ENCODE results near the gene EHMT2. TPM values are rescaled to one million over a fixed set of nuclear protein-coding genes. Genes with fewer than 3 reads are reported as not detected.
"Not testable (repeated sequence)": the region's sequence is repeated elsewhere in the genome, so short reads cannot be mapped to it uniquely, and the experiment has no call there.

Gene EHMT2
- total RNA-seq, 1 experiment from 2014 or later = 68.3 TPM

GRCh38 chr6:31940256-31940664 lies 42.8 kb upstream of the EHMT2 start:
- Histone ChIP-seq H4K20me1 (ENCODE audit: insufficient read depth) (no peaks in the 10 kb centered on the region), H2AFZ (no peak overlapping the region), H3K27ac (no peak overlapping the region), H3K4me3 (no peak overlapping the region), H3K9me3 (ENCODE audit: insufficient read depth, low read depth) (no peaks in the 10 kb centered on the region), H3K4me1 (replicated peaks; ENCODE audit: insufficient read depth) (peaks cover 28% of the 10 kb centered on the region), H3F3A (ENCODE audit: insufficient read depth, low read depth) (peaks cover 14% of the 10 kb centered on the region; the same call in 1 of the 2 replicates), H3K27me3 (ENCODE audit: insufficient read depth, low read depth) (no peaks in the 10 kb centered on the region), H3K79me2 (ENCODE audit: low read depth) (no peaks in the 10 kb centered on the region), H3K36me3 (ENCODE audit: low read depth) (no peaks in the 10 kb centered on the region), H3K4me2 (peak overlapping the region; percentile 36), H3K9me2 (ENCODE audit: insufficient read depth) (no peaks in the 10 kb centered on the region)
- ChIA-PET CTCF (no interaction called here), POLR2A (ENCODE audit: unreplicated experiment) (interaction anchor here (0.6 kb wide), 1 partner anchor 82 kb away, joined by 11 read pairs; no protein-coding TSS in a partner anchor)
- no peak for TF ChIP-seq CTCF (conservative IDR thresholded peaks at IDR 0.05)
- TF ChIP-seq EZH2 (IDR thresholded peaks at IDR 0.05; ENCODE audit: low read depth) = no peak
- peak; percentile 52 to 72 for DNase-seq
- BruUV-seq (replicated peaks) = no TSS peak
- intact Hi-C loops (cut with micrococcal nuclease; ENCODE audit: unreplicated experiment) = no loop called here

- DNase-seq = no peak
- intact Hi-C loops (cut with micrococcal nuclease; ENCODE audit: unreplicated experiment) = no loop called here
- TF ChIP-seq CTCF (conservative IDR thresholded peaks at IDR 0.05) = no peak
- CTCF ChIA-PET = no interaction called here
- Histone ChIP-seq H3K27me3 (ENCODE audit: insufficient read depth, low read depth) (no peaks in the 10 kb centered on the region), H3K36me3 (ENCODE audit: low read depth) (no peaks in the 10 kb centered on the region), H3K27ac (no peak overlapping the region), H3K4me2 (no peak overlapping the region), H3K79me2 (ENCODE audit: low read depth) (no peaks in the 10 kb centered on the region), H4K20me1 (ENCODE audit: insufficient read depth) (no peaks in the 10 kb centered on the region), H3K4me3 (no peak overlapping the region), H2AFZ (no peak overlapping the region), H3K9me2 (ENCODE audit: insufficient read depth) (no peaks in the 10 kb centered on the region), H3F3A (ENCODE audit: insufficient read depth, low read depth) (peaks cover 12% of the 10 kb centered on the region; the same call in 1 of the 2 replicates), H3K4me1 (replicated peaks; ENCODE audit: insufficient read depth) (peaks cover 12% of the 10 kb centered on the region), H3K9me3 (ENCODE audit: insufficient read depth, low read depth) (no peaks in the 10 kb centered on the region)
- no TSS peak for BruUV-seq (replicated peaks)
- POLR2A ChIA-PET (ENCODE audit: unreplicated experiment) = no interaction called here
Observed at GRCh38 chr6:31935823-31936222, 38.3 kb upstream of the EHMT2 start.

GRCh38 chr6:31935021-31935420 lies 37.5 kb upstream of the EHMT2 start:
- Histone ChIP-seq H3K9me2 (ENCODE audit: insufficient read depth) (no peaks in the 10 kb centered on the region), H3K4me3 (no peak overlapping the region), H4K20me1 (ENCODE audit: insufficient read depth) (no peaks in the 10 kb centered on the region), H3K4me2 (no peak overlapping the region), H3F3A (ENCODE audit: insufficient read depth, low read depth) (peaks cover 4% of the 10 kb centered on the region; the same call in 1 of the 2 replicates), H3K27ac (no peak overlapping the region), H3K36me3 (ENCODE audit: low read depth) (no peaks in the 10 kb centered on the region), H3K27me3 (ENCODE audit: insufficient read depth, low read depth) (no peaks in the 10 kb centered on the region), H3K4me1 (replicated peaks; ENCODE audit: insufficient read depth) (peaks cover 4% of the 10 kb centered on the region; the same call in 1 of the 2 replicates), H2AFZ (no peak overlapping the region), H3K79me2 (ENCODE audit: low read depth) (no peaks in the 10 kb centered on the region), H3K9me3 (ENCODE audit: insufficient read depth, low read depth) (no peaks in the 10 kb centered on the region)
- no peak for TF ChIP-seq EZH2 (IDR thresholded peaks at IDR 0.05; ENCODE audit: low read depth)
- intact Hi-C loops (cut with micrococcal nuclease; ENCODE audit: unreplicated experiment) = no loop called here
- ChIA-PET CTCF (no interaction called here), POLR2A (ENCODE audit: unreplicated experiment) (no interaction called here)
- BruUV-seq (replicated peaks) = no TSS peak
- no peak for DNase-seq

GRCh38 chr6:31933537-31933936 lies 36.0 kb upstream of the EHMT2 start:
- Histone ChIP-seq H3K27me3 (ENCODE audit: insufficient read depth, low read depth) (no peaks in the 10 kb centered on the region), H3K4me1 (replicated peaks; ENCODE audit: insufficient read depth) (no peaks in the 10 kb centered on the region), H4K20me1 (ENCODE audit: insufficient read depth) (no peaks in the 10 kb centered on the region), H3K9me3 (ENCODE audit: insufficient read depth, low read depth) (no peaks in the 10 kb centered on the region), H3K27ac (no peak overlapping the region), H3K9me2 (ENCODE audit: insufficient read depth) (no peaks in the 10 kb centered on the region), H3K4me3 (no peak overlapping the region), H3F3A (ENCODE audit: insufficient read depth, low read depth) (no peaks in the 10 kb centered on the region), H3K36me3 (ENCODE audit: low read depth) (no peaks in the 10 kb centered on the region), H3K79me2 (ENCODE audit: low read depth) (no peaks in the 10 kb centered on the region), H3K4me2 (no peak overlapping the region), H2AFZ (no peak overlapping the region)
- ChIA-PET POLR2A (ENCODE audit: unreplicated experiment) (no interaction called here), CTCF (no interaction called here)
- BruUV-seq (replicated peaks) = no TSS peak
- intact Hi-C loops (cut with micrococcal nuclease; ENCODE audit: unreplicated experiment) = no loop called here
- TF ChIP-seq EZH2 (IDR thresholded peaks at IDR 0.05; ENCODE audit: low read depth) = no peak
- no peak for TF ChIP-seq CTCF (conservative IDR thresholded peaks at IDR 0.05)
- DNase-seq = no peak

GRCh38 chr6:31932137-31932536 lies 34.6 kb upstream of the EHMT2 start:
- H3K27ac ChIP-seq; H3F3A ChIP-seq (ENCODE audit: insufficient read depth, low read depth); H3K27me3 ChIP-seq (ENCODE audit: insufficient read depth, low read depth); H3K36me3 ChIP-seq (ENCODE audit: low read depth); H3K79me2 ChIP-seq (ENCODE audit: low read depth); CTCF ChIA-PET; H3K9me2 ChIP-seq (ENCODE audit: insufficient read depth); H3K4me1 ChIP-seq (replicated peaks; ENCODE audit: insufficient read depth); H3K4me3 ChIP-seq; intact Hi-C loops (cut with micrococcal nuclease; ENCODE audit: unreplicated experiment); DNase-seq; H2AFZ ChIP-seq; POLR2A ChIA-PET (ENCODE audit: unreplicated experiment); H3K9me3 ChIP-seq (ENCODE audit: insufficient read depth, low read depth); H3K4me2 ChIP-seq; BruUV-seq (replicated peaks); H4K20me1 ChIP-seq (ENCODE audit: insufficient read depth): not testable (repeated sequence)
